K562 (cell line): ENCODE results near the gene NYAP2. TPM values are rescaled to one million over a fixed set of nuclear protein-coding genes. Genes with fewer than 3 reads are reported as not detected.

Experiments used
- ATAC-seq: fragments of 200-7000 bp; cut with Tn5 transposase; 3 replicates; pipeline ENCODE4 v1.9.1; 2020; ENCODE audit warnings: moderate library complexity
- BruUV-seq: library from RNA; stranded (reverse); fragments of 400-500 nt; replicated peaks from 2 replicates; lab custom pipeline; 2021; lab: Mats Ljungman, UMichigan
- CTCF ChIA-PET: fragments of 300-600 bp; formaldehyde crosslinking; extraction: SDS; loops from one replicate; lab custom pipeline; 2021; ENCODE audit warnings: low intra/inter-chr PET ratio; lab: Yijun Ruan, JAX
- POLR2A ChIA-PET: fragments of 300-600, 350-650 bp; sonication (Branson Sonifier 250); formaldehyde crosslinking; extraction: SDS; loops from one replicate; lab custom pipeline; 2021; ENCODE audit warnings: antibody characterized with exemption, inconsistent platforms; lab: Yijun Ruan, JAX
- DNase-seq, 4 experiments: peaks; one replicate each; pipeline versions ENCODE4 v3.0.0 to v3.0.0-alpha.2; 2011 to 2018; ENCODE audit warnings: low spot score in 3 of 4, mixed read lengths in 3 of 4; ENCODE audit errors: extremely low read depth in 1 of 4
- FAIRE-seq: peaks from 2 replicates; lab custom pipeline; 2011; peaks lifted over from hg19 to GRCh38; lab: Jason Lieb, UNC
- H2AFZ ChIP-seq: 2 replicates; pipeline ENCODE4 v1.6.0; 2011; ENCODE audit warnings: low read depth, low read length, control low read depth, inconsistent platforms
- H3K27ac ChIP-seq: fragments of 200-600 bp; 3 replicates; pipeline ENCODE4 v1.8.0; 2011; ENCODE audit warnings: low read depth, mild to moderate bottlenecking, control low read depth, inconsistent platforms, low read length, moderate library complexity, mixed read lengths; ENCODE audit errors: extremely low read depth
- H3K27me3 ChIP-seq, 2 experiments: fragments of 300-600 bp in 1 of 2; 2 replicates in 1 of 2; 3 replicates in 1 of 2; pipeline versions ENCODE4 v1.6.0 to v1.8.0; 2011; ENCODE audit warnings: inconsistent platforms in 2 of 2, low read length in 2 of 2, mild to moderate bottlenecking in 1 of 2, mixed read lengths in 1 of 2, moderate library complexity in 1 of 2; ENCODE audit not compliant: control insufficient read depth in 2 of 2, insufficient read depth in 2 of 2
- H3K36me3 ChIP-seq: fragments of 300-600 bp; 3 replicates; pipeline ENCODE4 v1.8.0; 2011; ENCODE audit warnings: mild to moderate bottlenecking, low read length, inconsistent platforms; ENCODE audit not compliant: control insufficient read depth, insufficient read depth
- H3K4me1 ChIP-seq, 2 experiments: fragments of 200-600 bp in 1 of 2; replicated peaks in 1 of 2; 2 replicates in 1 of 2; 3 replicates in 1 of 2; pipeline versions ENCODE4 v1.5.1 to v1.8.0; 2011; ENCODE audit warnings: inconsistent platforms in 2 of 2, low read length in 2 of 2, mild to moderate bottlenecking in 1 of 2, mixed read lengths in 1 of 2, moderate library complexity in 1 of 2; ENCODE audit not compliant: control insufficient read depth in 2 of 2, insufficient read depth in 2 of 2
- H3K4me2 ChIP-seq: 2 replicates; pipeline ENCODE4 v1.6.1; 2011; ENCODE audit warnings: low read length, control low read depth, inconsistent platforms, mixed read lengths; ENCODE audit not compliant: insufficient read depth
- H3K4me3 ChIP-seq: fragments of 200-600 bp; sonication (generic), shearing (Covaris generic); 2 replicates; pipeline ENCODE4 v1.5.1; 2016; ENCODE audit warnings: control low read depth, inconsistent platforms
- H3K79me2 ChIP-seq: fragments of 200-600 bp; 3 replicates; pipeline ENCODE4 v1.8.0; 2011; ENCODE audit warnings: low read length, inconsistent platforms; ENCODE audit not compliant: control insufficient read depth, insufficient read depth
- H3K9ac ChIP-seq, 2 experiments: 2 replicates each; pipeline versions ENCODE4 v1.6.0 to v1.6.1; 2011; ENCODE audit warnings: low read depth in 2 of 2, low read length in 2 of 2, control low read depth in 1 of 2, inconsistent platforms in 1 of 2, mild to moderate bottlenecking in 1 of 2, mixed read lengths in 1 of 2; ENCODE audit not compliant: insufficient read depth in 1 of 2
- H3K9me1 ChIP-seq: one replicate; pipeline ENCODE4 v1.6.0; 2011; ENCODE audit warnings: inconsistent platforms, mild to moderate bottlenecking, low read length, moderate library complexity; ENCODE audit not compliant: control insufficient read depth, insufficient read depth
- H3K9me3 ChIP-seq: replicated peaks from 2 replicates; pipeline ENCODE4 v1.5.1; 2011; ENCODE audit warnings: low read depth, low read length, inconsistent platforms; ENCODE audit not compliant: control insufficient read depth, insufficient read depth
- H4K20me1 ChIP-seq: replicated peaks from 2 replicates; pipeline ENCODE4 v1.6.1; 2011; ENCODE audit warnings: low read length, inconsistent platforms, mixed read lengths; ENCODE audit not compliant: control insufficient read depth, insufficient read depth
- NRF1 ChIP-seq, 2 experiments: fragments of 450-650 bp; IDR thresholded peaks in 1 of 2; conservative IDR thresholded peaks in 1 of 2; 2 replicates each; pipeline ENCODE4 v1.6.1; 2014; ENCODE audit warnings: mild to moderate bottlenecking in 2 of 2
- RFX5 ChIP-seq: IDR thresholded peaks from 2 replicates; pipeline ENCODE4 v1.6.1; 2011; ENCODE audit warnings: low read depth, mild to moderate bottlenecking, improper control_type of control experiment, low read length
- SRSF7 ChIP-seq: fragments of 200-400 bp; formaldehyde crosslinking; optimal IDR thresholded peaks from 2 replicates; pipeline ENCODE3; 2017; ENCODE audit warnings: mild to moderate bottlenecking, low read depth, low read length
- WGBS: fragments of 100-300 bp; shearing (Covaris generic); methylation state at CpG from one replicate; pipeline ENCODE4 v1.1.6; 2016; ENCODE audit warnings: low coverage, mixed read lengths; ENCODE audit not compliant: insufficient coverage; ENCODE audit errors: missing lambda C conversion rate; 5-methylcytosine and 5-hydroxymethylcytosine counted together
- in situ Hi-C: fragments of 300-500 bp; cut with MboI; formaldehyde crosslinking; loops from 4 replicates; pipeline ENCODE4 v1.15.0; 2018; ENCODE audit warnings: inconsistent platforms, mixed read lengths
- intact Hi-C: fragments of 100-400 bp; cut with micrococcal nuclease; formaldehyde crosslinking; loops from 2 replicates; pipeline ENCODE4 v1.14.2; 2022
- polyA plus RNA-seq, 8 experiments: library from polyadenylated mRNA; depleted of rRNA in 4 of 8; stranded (reverse) in 5 of 8; unstranded in 3 of 8; fragments of >200 nt; fragmentation: Nextera tagmentation in 2 of 8; fragmentation: Illumina TruSeq in 1 of 8; extraction: Ambion mirVana in 2 of 8; extraction: Trizol in 1 of 8; gene quantifications; 2 replicates each; pipeline versions ENCODE4 v1.2.1 to v1.2.3, GENCODE V29; 2011 to 2014; ENCODE audit warnings: inconsistent platforms in 1 of 8, missing spikeins in 1 of 8
- total RNA-seq, 7 experiments: library from RNA; depleted of rRNA in 6 of 7; stranded (reverse); fragments of >200 nt in 6 of 7; fragmentation: Illumina TruSeq in 2 of 7; extraction: Trizol in 2 of 7; gene quantifications; 2 replicates each; pipeline versions ENCODE4 v1.2.1 to v1.2.3, GENCODE V29; 2011 to 2021; ENCODE audit warnings: low replicate concordance in 1 of 7

Gene NYAP2
- total and polyA plus RNA-seq, 9 of the 15 experiments (the other 6 are each of a cell fraction or from before 2014, with no cell fraction given): 0.03 to 0.04 (median 0.04) TPM; not detected in 3

DNA sequence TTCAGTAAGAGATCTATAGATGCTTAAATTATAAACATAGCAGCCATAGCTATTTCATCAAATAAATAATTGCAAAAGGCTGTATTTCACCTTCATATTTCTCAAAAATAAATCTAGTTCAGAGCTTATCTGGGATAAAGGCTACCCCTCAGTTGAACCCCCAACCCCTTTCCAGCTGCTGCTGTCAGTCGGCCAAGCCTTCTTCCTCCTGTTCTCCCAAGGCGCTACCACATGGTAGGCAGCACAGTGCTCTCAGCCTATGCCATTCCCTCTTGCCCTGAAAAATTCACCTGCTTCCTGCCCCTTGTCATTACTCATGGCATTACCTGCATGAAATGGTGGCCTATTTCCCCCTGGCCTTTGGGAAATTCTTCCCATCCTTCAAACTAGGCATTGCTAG is 136.5 kb downstream of the NYAP2 start:
- FAIRE-seq (no peak), DNase-seq (no peak), ATAC-seq (no peak)
- no peaks in the 10 kb centered on the region for H3K79me2 ChIP-seq
- no peaks in the 10 kb centered on the region for H3K9me3 ChIP-seq
- no peak overlapping the region for H3K4me2 ChIP-seq
- 41% methylated on average over 2 of the region's 2 CpGs for WGBS
- H3K4me3 ChIP-seq: no peak overlapping the region
- no peaks in the 10 kb centered on the region for H4K20me1 ChIP-seq
- in situ Hi-C loops (no loop called here), intact Hi-C loops (no loop called here)
- no peaks in the 10 kb centered on the region for H3K36me3 ChIP-seq
- H3K27me3 ChIP-seq: no peaks in the 10 kb centered on the region
- BruUV-seq: no TSS peak
- no peaks in the 10 kb centered on the region for H3K9me1 ChIP-seq
- H3K9ac ChIP-seq: no peak overlapping the region
- H2AFZ ChIP-seq: no peak overlapping the region
- no peak for TF ChIP-seq RFX5
- no peak for TF ChIP-seq SRSF7
- ChIA-PET CTCF (no interaction called here), POLR2A (interaction anchor here (0.6 kb wide), 1 partner anchor 300 kb away, joined by 4 read pairs; no protein-coding TSS in a partner anchor)
- H3K27ac ChIP-seq: no peak overlapping the region
- no peaks in the 10 kb centered on the region for H3K4me1 ChIP-seq

DNA sequence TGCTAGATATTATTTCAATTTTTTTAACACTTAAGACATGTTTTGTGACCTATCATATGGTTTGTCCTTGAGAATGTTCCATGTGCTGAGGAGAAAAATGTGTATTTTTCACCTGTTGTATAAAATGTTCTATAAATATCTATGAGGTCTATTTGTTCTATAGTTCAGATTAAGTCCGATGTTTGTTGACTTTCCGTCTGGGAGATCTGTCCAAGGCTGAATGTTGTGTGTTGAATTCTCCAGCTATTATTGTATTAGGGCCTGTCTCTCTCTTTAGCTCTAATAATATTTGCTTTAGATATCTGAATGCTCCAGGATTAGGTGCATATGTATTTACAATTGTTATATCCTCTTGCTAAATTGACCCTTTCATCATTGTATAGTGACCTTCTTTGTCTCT is 144.1 kb downstream of the NYAP2 start:
- 5% methylated on average over 2 of the region's 2 CpGs for WGBS
- FAIRE-seq (no peak), DNase-seq (no peak)
- no peak overlapping the region for H2AFZ ChIP-seq
- no peaks in the 10 kb centered on the region for H3K27me3 ChIP-seq
- H3K4me1 ChIP-seq: no peaks in the 10 kb centered on the region
- H3K9ac ChIP-seq: no peak overlapping the region
- intact Hi-C loops: no loop called here
- ChIA-PET POLR2A (no interaction called here), CTCF (no interaction called here)
- no peak overlapping the region for H3K27ac ChIP-seq
- no peak overlapping the region for H3K4me2 ChIP-seq
- no peaks in the 10 kb centered on the region for H3K36me3 ChIP-seq
- H3K9me3 ChIP-seq: no peaks in the 10 kb centered on the region
- H4K20me1 ChIP-seq: no peaks in the 10 kb centered on the region
- in situ Hi-C loops: no loop called here
- H3K9me1 ChIP-seq: no peaks in the 10 kb centered on the region
- no peak overlapping the region for H3K4me3 ChIP-seq
- BruUV-seq: no TSS peak
- no peaks in the 10 kb centered on the region for H3K79me2 ChIP-seq
- no peak for TF ChIP-seq NRF1 (conservative IDR thresholded peaks at IDR 0.05 in 1 of 2, IDR thresholded peaks at IDR 0.05 in 1 of 2)
- TF ChIP-seq, all 486 proteins: peak for 0
- ATAC-seq: no peak
